CD4-positive, alpha-beta T cell treated with Interleukin-12 subunit alpha and Interleukin-12 subunit beta, for 1 hour (primary cell): ENCODE data around the gene C4orf50.
A peak's percentile ranks its signal among the peaks of the same experiment; 100 is the strongest.

Source experiments
- DNase-seq: peaks from one replicate; pipeline ENCODE4 v3.0.0-alpha.2; 2020

The C4orf50 gene

GRCh38 chr4:6043188-6043587, 25.0 kb upstream of the C4orf50 start:
- DNase-seq: no peak

GRCh38 chr4:6042293-6043063, 24.2 kb upstream of the C4orf50 start:
- no peak for DNase-seq

- DNase-seq: no peak
These were observed 23.6 kb upstream of the C4orf50 start for GRCh38 chr4:6041800-6042199.

GRCh38 chr4:6038711-6039110, 20.5 kb upstream of the C4orf50 start:
- no peak for DNase-seq

GRCh38 chr4:6035786-6036185, 17.6 kb upstream of the C4orf50 start:
- DNase-seq: no peak

GRCh38 chr4:6033381-6033780, 15.2 kb upstream of the C4orf50 start:
- no peak for DNase-seq

GRCh38 chr4:6032249-6033244, 14.3 kb upstream of the C4orf50 start:
- DNase-seq: no peak

GRCh38 chr4:6031846-6032245, 13.6 kb upstream of the C4orf50 start:
- DNase-seq: no peak

GRCh38 chr4:6030679-6031078, 12.4 kb upstream of the C4orf50 start:
- DNase-seq: no peak

GRCh38 chr4:6029254-6029653, 11.0 kb upstream of the C4orf50 start:
- no peak for DNase-seq

GRCh38 chr4:6028168-6028567, 9.9 kb upstream of the C4orf50 start:
- no peak for DNase-seq

GRCh38 chr4:6027392-6027791, 9.2 kb upstream of the C4orf50 start:
- DNase-seq: no peak

GRCh38 chr4:6024313-6024960, 6.2 kb upstream of the C4orf50 start:
- no peak for DNase-seq

GRCh38 chr4:6023731-6024130, 5.5 kb upstream of the C4orf50 start:
- DNase-seq: no peak

- DNase-seq: no peak
These were observed 4.5 kb upstream of the C4orf50 start for GRCh38 chr4:6022607-6023288.

- no peak for DNase-seq
These were observed 3.8 kb upstream of the C4orf50 start for GRCh38 chr4:6021831-6022606.

- DNase-seq: no peak
These were observed 2.4 kb upstream of the C4orf50 start for GRCh38 chr4:6020613-6021012.

GRCh38 chr4:6019316-6020263, 1.4 kb upstream of the C4orf50 start:
- peak; percentile 32 for DNase-seq

GRCh38 chr4:6017800-6018199, 431 bp downstream of the C4orf50 start:
- no peak for DNase-seq

- no peak for DNase-seq
These were observed 1.2 kb downstream of the C4orf50 start for GRCh38 chr4:6017030-6017429.

- no peak for DNase-seq
These were observed 4.7 kb downstream of the C4orf50 start for GRCh38 chr4:6013564-6013963.
